GM03348 (cell line): ENCODE results near the gene TAP1.

Source experiments
- DNase-seq: peaks from one replicate; pipeline ENCODE4 v3.0.0; 2012; ENCODE audit warnings: low spot score

Gene TAP1

DNA sequence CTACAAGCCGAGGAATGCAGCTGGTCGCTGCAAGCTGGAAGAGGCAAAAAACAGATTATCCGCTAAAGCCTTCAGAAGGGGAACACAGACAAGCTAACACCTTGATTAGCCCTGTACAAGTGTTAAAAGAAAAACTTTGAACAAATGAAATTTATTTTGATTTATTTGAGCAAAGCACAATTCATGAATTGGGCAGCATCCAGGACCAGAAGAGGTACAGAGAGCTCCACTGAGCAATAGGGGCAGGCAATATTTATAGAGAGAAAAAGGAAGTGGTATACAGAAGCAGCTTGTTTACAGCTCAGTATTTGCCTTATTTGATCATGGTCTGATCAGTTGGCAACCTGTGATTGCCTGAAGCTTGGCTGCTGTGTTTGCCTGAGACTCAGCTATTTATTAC lies 54.3 kb downstream of the TAP1 start:
- no peak for DNase-seq

DNA sequence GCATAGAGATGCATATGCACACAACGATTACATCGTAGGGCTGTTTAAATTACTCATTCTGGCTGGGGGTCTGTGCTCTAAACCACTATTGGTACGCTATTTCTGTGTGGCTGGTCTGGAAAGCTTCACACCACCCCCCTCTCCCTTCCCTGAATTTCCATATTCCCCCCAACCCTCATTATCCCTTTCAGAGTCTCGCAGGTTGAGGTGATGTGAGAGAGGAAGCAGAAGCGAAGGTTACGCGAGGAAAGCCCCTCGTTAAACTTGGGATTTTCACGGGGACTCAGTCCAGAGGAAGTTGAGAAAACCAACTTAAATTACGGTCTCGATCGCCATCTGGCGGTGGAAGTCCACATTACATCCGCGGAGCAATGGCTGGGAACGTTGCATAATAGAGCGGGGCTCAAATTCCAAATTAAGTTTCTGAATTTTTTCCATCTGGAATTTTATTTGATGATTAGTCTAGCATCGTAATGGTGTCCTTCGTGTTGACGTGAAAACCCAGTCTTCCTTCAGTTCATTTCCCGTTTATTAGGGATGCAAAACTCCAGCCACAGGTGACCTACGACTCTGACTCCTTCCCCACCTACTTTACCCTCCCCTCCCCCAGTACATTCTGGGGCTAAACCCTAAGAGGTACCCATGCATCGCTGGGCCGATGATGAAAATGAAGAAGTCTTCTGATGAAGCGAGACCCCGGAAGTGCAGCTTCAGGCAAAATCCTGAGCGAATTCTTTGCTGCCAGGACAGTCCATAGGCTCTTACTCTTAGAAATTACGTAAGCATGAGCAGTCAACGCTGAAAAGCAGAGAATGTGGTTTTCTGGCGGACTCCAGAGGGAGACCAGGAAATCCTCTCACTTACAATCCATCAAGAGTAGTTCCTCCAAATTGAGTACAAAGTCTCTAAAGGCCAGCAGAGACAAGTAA lies 56.4 kb downstream of the TAP1 start:
- peak; percentile 76 for DNase-seq
